Thyroid gland (tissue), 4 donors: ENCODE measurements around the gene MYT1. TPM values are rescaled to one million over a fixed set of nuclear protein-coding genes. Genes with fewer than 3 reads are reported as not detected.
A peak's percentile ranks its signal among the peaks of the same experiment; 100 is the strongest.

Experiments used
- DNase-seq, 2 donors: peaks; one replicate each; pipeline ENCODE4 v3.0.0-alpha.2; 2019
- H3K27ac ChIP-seq, 3 donors: fragments of 200-600 bp; sonication (generic); 1 replicate in 2 of 3; 2 replicates in 1 of 3; pipeline ENCODE4 v1.5.1; 2016 to 2019; ENCODE audit warnings: mild to moderate bottlenecking in 1 of 3, moderate library complexity in 1 of 3
- H3K27me3 ChIP-seq: fragments of 200-600 bp; sonication (generic); one replicate; pipeline ENCODE4 v1.5.1; 2019
- H3K36me3 ChIP-seq, 2 donors: fragments of 200-600 bp; sonication (generic); one replicate each; pipeline ENCODE4 v1.5.1; 2016 to 2019
- H3K4me1 ChIP-seq, 2 donors: fragments of 200-600 bp; sonication (generic); one replicate each; pipeline ENCODE4 v1.5.1; 2017 to 2019
- H3K4me3 ChIP-seq, 3 donors: fragments of 200-600 bp; sonication (generic); replicated peaks in 1 of 3; 1 replicate in 2 of 3; 2 replicates in 1 of 3; pipeline ENCODE4 v1.5.1; 2016; ENCODE audit warnings: mild to moderate bottlenecking in 1 of 3
- H3K9me3 ChIP-seq: fragments of 200-600 bp; sonication (generic); one replicate; pipeline ENCODE4 v1.5.1; 2017
- POLR2A ChIP-seq, 2 donors: fragments of 450-650 bp; IDR thresholded peaks; one replicate each; pipeline ENCODE4 v1.6.1; 2017; ENCODE audit warnings: antibody characterized with exemption in 2 of 2, mild to moderate bottlenecking in 2 of 2, moderate library complexity in 1 of 2
- WGBS, 2 donors: methylation state at CpG; one replicate each; pipeline ENCODE4 v1.1.5; 2017; 5-methylcytosine and 5-hydroxymethylcytosine counted together
- intact Hi-C: fragments of 100-400 bp; cut with DNase I; formaldehyde crosslinking; loops from one replicate; pipeline ENCODE4 v1.15.1; 2023
- total RNA-seq, 4 donors: library from RNA; depleted of rRNA; stranded (reverse); fragments of >200 nt; gene quantifications; one replicate each; pipeline ENCODE4 v1.2.3, GENCODE V29; 2016
- TF ChIP-seq, protein P1 (sequence below), 6 experiments: fragments of 200-600 bp in 3 of 6; fragments of 450-650 bp in 3 of 6; sonication (generic) in 3 of 6; IDR thresholded peaks; one replicate each; pipeline ENCODE4 v1.5.1; 2016 to 2019; ENCODE audit warnings: antibody characterized with exemption in 6 of 6, mild to moderate bottlenecking in 2 of 6, inconsistent platforms in 1 of 6, moderate library complexity in 1 of 6

MYT1 gene
- total RNA-seq, 4 donors from 2014 or later = 0.42 to 1.8 (median 1.1) TPM

DNA sequence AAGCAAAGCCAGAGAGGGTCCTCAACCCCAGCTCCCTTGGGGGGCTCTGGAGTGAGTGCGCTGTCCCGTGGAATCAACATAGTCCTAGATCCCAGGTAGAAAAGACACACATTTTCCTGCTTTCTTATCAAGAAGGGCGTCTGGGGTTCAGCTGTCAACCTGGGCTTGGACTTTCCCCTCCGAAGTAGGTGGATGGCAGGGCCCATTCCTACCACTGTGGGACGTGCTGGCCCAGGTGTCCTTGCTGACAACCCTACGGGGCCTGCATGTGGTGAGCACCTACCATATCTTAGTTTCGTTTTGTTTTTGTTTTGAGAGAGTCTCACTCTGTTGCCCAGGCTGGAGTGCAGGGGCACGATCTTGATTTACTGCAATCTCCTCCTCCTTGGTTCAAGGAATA lies 42.4 kb downstream of the MYT1 start:
- no peak for DNase-seq
- WGBS, 2 donors = 89% methylated on average over 7 to 8 of the region's 8 CpGs
- no peak overlapping the region for H3K27ac ChIP-seq
- TF ChIP-seq POLR2A (IDR thresholded peaks at IDR 0.05) = no peak
- TF ChIP-seq, protein P1, sequence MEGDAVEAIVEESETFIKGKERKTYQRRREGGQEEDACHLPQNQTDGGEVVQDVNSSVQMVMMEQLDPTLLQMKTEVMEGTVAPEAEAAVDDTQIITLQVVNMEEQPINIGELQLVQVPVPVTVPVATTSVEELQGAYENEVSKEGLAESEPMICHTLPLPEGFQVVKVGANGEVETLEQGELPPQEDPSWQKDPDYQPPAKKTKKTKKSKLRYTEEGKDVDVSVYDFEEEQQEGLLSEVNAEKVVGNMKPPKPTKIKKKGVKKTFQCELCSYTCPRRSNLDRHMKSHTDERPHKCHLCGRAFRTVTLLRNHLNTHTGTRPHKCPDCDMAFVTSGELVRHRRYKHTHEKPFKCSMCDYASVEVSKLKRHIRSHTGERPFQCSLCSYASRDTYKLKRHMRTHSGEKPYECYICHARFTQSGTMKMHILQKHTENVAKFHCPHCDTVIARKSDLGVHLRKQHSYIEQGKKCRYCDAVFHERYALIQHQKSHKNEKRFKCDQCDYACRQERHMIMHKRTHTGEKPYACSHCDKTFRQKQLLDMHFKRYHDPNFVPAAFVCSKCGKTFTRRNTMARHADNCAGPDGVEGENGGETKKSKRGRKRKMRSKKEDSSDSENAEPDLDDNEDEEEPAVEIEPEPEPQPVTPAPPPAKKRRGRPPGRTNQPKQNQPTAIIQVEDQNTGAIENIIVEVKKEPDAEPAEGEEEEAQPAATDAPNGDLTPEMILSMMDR (IDR thresholded peaks at IDR 0.05) = no peak
- intact Hi-C loops = no loop called here
- H3K4me3 ChIP-seq = no peak overlapping the region
- H3K36me3 ChIP-seq = no peaks in the 10 kb centered on the region
- H3K9me3 ChIP-seq = no peaks in the 10 kb centered on the region
- H3K27me3 ChIP-seq = no peaks in the 10 kb centered on the region
- H3K4me1 ChIP-seq = peaks cover 14% of the 10 kb centered on the region in 2 donors

DNA sequence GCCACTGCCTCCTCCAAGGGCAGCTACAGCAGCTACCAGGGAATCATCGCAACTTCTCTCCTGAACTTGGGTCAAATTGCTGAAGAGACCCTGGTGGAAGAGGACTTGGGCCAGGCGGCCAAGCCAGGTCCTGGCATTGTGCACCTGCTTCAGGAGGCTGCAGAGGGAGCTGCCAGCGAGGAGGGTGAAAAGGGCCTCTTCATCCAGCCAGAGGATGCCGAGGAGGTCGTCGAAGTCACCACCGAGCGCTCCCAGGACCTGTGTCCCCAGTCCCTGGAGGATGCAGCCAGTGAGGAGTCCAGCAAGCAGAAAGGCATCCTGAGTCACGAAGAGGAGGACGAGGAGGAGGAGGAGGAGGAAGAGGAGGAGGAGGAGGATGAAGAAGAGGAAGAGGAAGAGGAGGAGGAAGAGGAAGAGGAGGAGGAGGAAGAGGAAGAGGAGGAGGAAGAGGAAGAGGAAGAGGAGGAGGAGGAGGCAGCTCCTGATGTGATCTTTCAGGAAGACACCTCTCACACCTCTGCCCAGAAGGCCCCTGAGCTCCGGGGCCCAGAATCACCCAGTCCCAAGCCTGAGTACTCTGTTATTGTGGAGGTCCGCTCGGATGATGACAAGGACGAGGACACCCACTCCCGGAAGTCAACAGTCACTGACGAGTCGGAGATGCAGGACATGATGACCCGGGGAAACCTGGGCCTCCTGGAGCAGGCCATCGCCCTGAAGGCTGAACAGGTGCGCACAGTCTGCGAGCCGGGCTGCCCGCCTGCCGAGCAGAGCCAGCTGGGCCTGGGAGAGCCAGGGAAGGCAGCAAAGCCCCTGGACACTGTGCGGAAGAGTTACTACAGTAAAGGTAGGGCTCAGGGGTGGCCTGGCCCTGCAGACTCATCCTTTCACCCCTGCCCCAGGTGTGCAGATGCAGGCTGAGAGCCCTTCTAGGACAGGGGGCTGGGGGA lies 43.7 kb downstream of the MYT1 start:
- no peaks in the 10 kb centered on the region for H3K36me3 ChIP-seq
- no peak for DNase-seq
- intact Hi-C loops = no loop called here
- peaks cover 24 to 26% of the 10 kb centered on the region in 2 donors for H3K4me1 ChIP-seq
- H3K27me3 ChIP-seq = no peaks in the 10 kb centered on the region
- no peak overlapping the region for H3K27ac ChIP-seq
- TF ChIP-seq, protein P1 (IDR thresholded peaks at IDR 0.05) = no peak
- no peak for TF ChIP-seq POLR2A (IDR thresholded peaks at IDR 0.05)
- WGBS, 2 donors = 87 to 93% methylated on average over 25 of the region's 25 CpGs
- H3K4me3 ChIP-seq = no peak overlapping the region
- H3K9me3 ChIP-seq = no peaks in the 10 kb centered on the region

DNA sequence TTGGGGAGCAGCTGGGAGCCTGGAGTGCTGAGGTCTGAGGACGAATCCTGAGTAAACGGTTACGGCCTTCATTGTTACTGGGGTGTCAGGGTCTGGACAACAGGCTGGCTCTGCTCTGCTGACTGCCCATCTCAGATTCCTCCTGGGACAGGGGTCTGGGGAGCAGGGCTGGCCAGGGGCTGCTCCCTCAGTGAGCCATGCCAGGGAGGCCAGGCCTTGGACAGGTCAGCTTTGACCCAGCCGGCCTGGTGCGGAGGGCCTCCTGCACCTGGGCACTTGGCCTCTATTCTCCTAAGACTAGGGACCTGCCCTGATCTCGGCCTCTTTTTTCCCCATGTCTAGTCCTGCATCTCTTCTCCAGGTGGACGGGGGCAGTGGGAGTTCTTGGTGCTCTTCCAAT lies 44.9 kb downstream of the MYT1 start:
- intact Hi-C loops = no loop called here
- Histone ChIP-seq H3K4me1 (peaks cover 33 to 36% of the 10 kb centered on the region in 2 donors), H3K9me3 (no peaks in the 10 kb centered on the region), H3K27ac (no peak overlapping the region), H3K4me3 (no peak overlapping the region), H3K27me3 (no peaks in the 10 kb centered on the region), H3K36me3 (no peaks in the 10 kb centered on the region)
- TF ChIP-seq POLR2A (IDR thresholded peaks at IDR 0.05) = no peak
- TF ChIP-seq, protein P1 (IDR thresholded peaks at IDR 0.05) = no peak
- WGBS, 2 donors = 90 to 95% methylated on average over 5 to 7 of the region's 7 CpGs
- no peak for DNase-seq

DNA sequence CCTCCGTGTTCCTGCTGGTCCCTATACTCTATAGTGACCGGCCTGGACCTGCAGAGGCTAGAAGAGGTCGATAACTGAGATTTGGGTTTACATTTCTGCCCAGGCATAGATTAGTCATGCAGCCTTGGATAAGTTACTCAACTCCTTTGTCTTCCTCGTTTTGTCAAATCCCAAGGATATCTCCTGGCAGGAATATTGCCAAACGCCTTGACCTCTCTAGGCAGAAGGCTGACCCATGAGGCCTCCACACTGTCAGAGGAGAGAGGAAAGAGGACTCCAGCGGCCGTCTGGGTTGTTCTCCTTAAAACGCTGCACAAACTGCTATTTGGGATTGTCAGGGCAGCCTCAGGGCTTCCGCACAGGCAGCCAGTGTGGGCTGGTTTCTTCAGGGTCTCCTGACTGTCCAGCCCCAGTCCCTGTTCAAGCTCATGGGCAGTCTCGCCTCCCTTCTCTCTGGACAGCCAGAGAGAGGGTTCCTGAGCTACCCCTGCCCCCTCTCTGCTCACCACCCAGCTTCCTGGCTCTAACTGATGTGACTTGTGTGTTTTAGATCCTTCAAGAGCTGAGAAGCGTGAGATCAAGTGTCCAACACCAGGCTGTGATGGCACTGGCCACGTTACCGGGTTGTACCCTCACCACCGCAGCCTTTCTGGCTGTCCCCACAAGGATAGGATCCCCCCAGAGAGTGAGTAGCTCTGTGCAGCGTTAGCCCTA lies 46.6 kb downstream of the MYT1 start:
- H3K4me1 ChIP-seq = peaks cover 33 to 36% of the 10 kb centered on the region in 2 donors
- intact Hi-C loops = no loop called here
- no peaks in the 10 kb centered on the region for H3K9me3 ChIP-seq
- no peaks in the 10 kb centered on the region for H3K27me3 ChIP-seq
- H3K36me3 ChIP-seq = no peaks in the 10 kb centered on the region
- WGBS, 2 donors = 55 to 59% methylated on average over 11 to 14 of the region's 15 CpGs
- peak; percentile 70 for DNase-seq
- peak overlapping the region; percentile 92 to 93 (median 93) for H3K27ac ChIP-seq
- H3K4me3 ChIP-seq = no peak overlapping the region
- TF ChIP-seq, protein P1 (IDR thresholded peaks at IDR 0.05) = no peak
- no peak for TF ChIP-seq POLR2A (IDR thresholded peaks at IDR 0.05)
